Glutamatergic neuron (in vitro differentiated cells): ENCODE measurements around the gene ROCK2. TPM values are rescaled to one million over a fixed set of nuclear protein-coding genes. Genes with fewer than 3 reads are reported as not detected.

Experiments
- DNase-seq: peaks from one replicate; pipeline ENCODE4 v3.0.0; 2022
- H3K27ac Mint-ChIP-seq: one replicate; pipeline ENCODE4 v1.8.0; 2020; ENCODE audit warnings: mild to moderate bottlenecking, mixed read lengths, inconsistent platforms; ENCODE audit not compliant: unreplicated experiment
- H3K27me3 Mint-ChIP-seq: one replicate; pipeline ENCODE4 v1.8.0; 2020; ENCODE audit warnings: mild to moderate bottlenecking, moderate library complexity, mixed read lengths, inconsistent platforms; ENCODE audit not compliant: unreplicated experiment
- H3K36me3 Mint-ChIP-seq: one replicate; pipeline ENCODE4 v1.8.0; 2020; ENCODE audit warnings: mild to moderate bottlenecking, mixed read lengths, inconsistent platforms; ENCODE audit not compliant: unreplicated experiment
- H3K4me1 Mint-ChIP-seq: one replicate; pipeline ENCODE4 v1.8.0; 2020; ENCODE audit warnings: mild to moderate bottlenecking, low read depth, mixed read lengths, inconsistent platforms; ENCODE audit not compliant: unreplicated experiment
- H3K4me3 Mint-ChIP-seq: one replicate; pipeline ENCODE4 v1.8.0; 2020; ENCODE audit warnings: mild to moderate bottlenecking, mixed read lengths, inconsistent platforms; ENCODE audit not compliant: unreplicated experiment
- H3K9me3 Mint-ChIP-seq: one replicate; pipeline ENCODE4 v1.8.0; 2020; ENCODE audit warnings: mild to moderate bottlenecking, moderate library complexity, mixed read lengths, inconsistent platforms; ENCODE audit not compliant: unreplicated experiment
- CTCF ChIP-seq: fragments of 200-600 bp; sonication (generic); IDR thresholded peaks from one replicate; pipeline ENCODE4 v1.5.0; 2021; ENCODE audit not compliant: partially characterized antibody, unreplicated experiment
- total RNA-seq: library from RNA; stranded (reverse); fragmentation: NEBNext Ultra II Directional; extraction: Animal tissue kit (Norgen Biotek cat#: 25700); gene quantifications from one replicate; pipeline ENCODE4 v1.2.1, GENCODE V29; 2021; ENCODE audit not compliant: unreplicated experiment

The ROCK2 gene
- total RNA-seq, 1 donor from 2014 or later, result 34.6 TPM

GRCh38 chr2:11389551-11390398 lies 45.3 kb upstream of the ROCK2 start:
- Mint-ChIP-seq H3K9me3 (no peaks in the 10 kb centered on the region), H3K27me3 (no peaks in the 10 kb centered on the region), H3K4me1 (peaks cover 7% of the 10 kb centered on the region), H3K36me3 (no peaks in the 10 kb centered on the region), H3K4me3 (no peak overlapping the region), H3K27ac (no peak overlapping the region)
- no peak for TF ChIP-seq CTCF
- DNase-seq, result no peak

DNA sequence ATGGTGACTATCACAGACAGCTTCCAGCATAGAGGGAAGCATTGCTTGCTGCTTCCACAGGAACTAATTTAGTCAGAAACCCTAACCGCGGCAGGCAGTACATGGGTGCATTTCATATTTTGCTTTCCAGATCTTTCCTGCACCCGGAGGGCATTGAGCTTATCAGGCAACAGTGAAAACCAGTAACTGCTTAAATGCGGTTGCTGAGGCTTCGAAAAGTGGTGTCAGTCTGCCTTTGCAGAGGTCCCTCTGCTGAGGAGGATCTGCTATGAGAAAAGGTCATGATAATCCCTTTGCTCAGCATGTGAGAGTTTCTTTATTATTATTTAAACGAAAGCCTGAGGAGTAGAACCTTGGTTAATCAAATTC lies 44.6 kb upstream of the ROCK2 start:
- no peak for TF ChIP-seq CTCF
- H3K36me3 Mint-ChIP-seq, result no peaks in the 10 kb centered on the region
- no peak overlapping the region for H3K27ac Mint-ChIP-seq
- H3K4me1 Mint-ChIP-seq, result peaks cover 5% of the 10 kb centered on the region
- H3K27me3 Mint-ChIP-seq, result no peaks in the 10 kb centered on the region
- no peak for DNase-seq
- no peak overlapping the region for H3K4me3 Mint-ChIP-seq
- H3K9me3 Mint-ChIP-seq, result no peaks in the 10 kb centered on the region

DNA sequence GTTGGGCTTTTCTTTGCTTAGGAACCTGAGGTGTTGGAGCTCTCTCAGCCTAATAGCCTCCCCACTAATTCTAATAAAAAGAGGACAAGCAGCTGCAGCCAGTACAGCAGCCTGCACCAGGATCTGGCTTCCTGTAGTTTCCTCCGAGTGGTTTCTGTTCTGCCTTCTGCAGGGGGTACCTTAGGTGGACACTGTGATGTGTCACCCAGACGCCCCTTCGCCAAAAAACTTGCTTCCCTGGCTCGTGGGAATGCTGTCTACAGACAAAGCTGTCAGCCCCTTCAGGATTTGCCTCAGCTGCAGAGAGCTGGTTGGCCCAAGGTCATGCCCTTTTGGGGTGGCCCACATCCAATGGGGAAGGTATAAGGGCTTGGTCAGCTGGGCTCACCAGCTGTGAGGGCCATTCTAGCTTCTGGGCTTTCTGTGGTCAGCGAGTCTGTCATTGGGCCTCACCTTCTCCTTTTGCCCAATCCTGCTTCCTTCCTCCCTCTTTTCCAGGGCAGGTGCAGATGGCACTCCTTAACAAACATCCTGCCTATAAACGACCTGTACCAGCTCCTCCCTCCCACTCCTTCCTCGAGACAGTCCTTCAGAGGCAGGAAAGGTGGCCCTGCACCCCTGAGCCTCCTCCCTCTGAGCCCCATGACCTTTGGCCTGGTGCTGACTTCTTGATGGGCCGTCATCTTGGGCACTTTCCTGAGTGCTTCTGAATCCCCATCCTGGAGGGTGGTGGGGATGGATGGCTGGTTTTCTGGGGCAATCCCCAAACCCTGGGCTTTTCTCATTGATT lies 44.0 kb upstream of the ROCK2 start:
- DNase-seq, result no peak
- Mint-ChIP-seq H3K4me3 (no peak overlapping the region), H3K9me3 (no peaks in the 10 kb centered on the region), H3K36me3 (no peaks in the 10 kb centered on the region), H3K27me3 (no peaks in the 10 kb centered on the region), H3K4me1 (no peaks in the 10 kb centered on the region), H3K27ac (no peak overlapping the region)
- no peak for TF ChIP-seq CTCF

DNA sequence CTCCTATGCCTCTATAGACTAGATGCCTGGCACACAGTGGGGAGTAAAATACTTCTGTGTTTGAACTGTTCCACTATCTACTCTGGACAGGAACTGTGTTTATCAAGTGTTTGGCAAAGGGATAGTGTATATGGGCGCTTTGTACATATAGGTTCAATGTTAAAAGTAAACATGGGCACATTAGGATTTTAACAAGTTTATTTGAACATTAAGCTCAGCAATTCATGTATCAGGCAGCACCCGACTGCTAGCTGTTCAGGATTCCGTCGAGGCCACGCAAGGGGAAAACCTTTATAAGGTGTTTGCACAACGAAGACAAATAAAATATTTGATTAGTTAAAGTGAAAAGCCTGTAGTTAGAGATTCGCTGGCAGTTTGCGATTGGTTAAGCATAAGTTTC lies 43.4 kb upstream of the ROCK2 start:
- Mint-ChIP-seq H3K4me3 (no peak overlapping the region), H3K27me3 (no peaks in the 10 kb centered on the region), H3K4me1 (no peaks in the 10 kb centered on the region), H3K9me3 (no peaks in the 10 kb centered on the region), H3K27ac (no peak overlapping the region), H3K36me3 (no peaks in the 10 kb centered on the region)
- no peak for DNase-seq
- no peak for TF ChIP-seq CTCF

DNA sequence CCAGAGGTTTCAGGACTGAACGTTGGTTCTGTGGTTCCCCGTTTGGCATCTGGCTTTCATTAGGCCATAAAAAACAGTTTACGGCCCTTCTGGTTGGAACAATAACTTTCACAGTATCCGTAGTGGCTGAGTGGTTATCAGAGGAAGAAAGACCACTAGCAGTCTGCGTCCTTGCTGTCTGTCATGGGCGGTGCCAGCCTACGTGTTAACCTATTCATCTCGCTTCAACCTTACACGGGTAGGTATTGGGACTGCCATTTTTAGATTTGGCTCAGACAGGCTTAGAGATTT lies 42.6 kb upstream of the ROCK2 start:
- DNase-seq, result no peak
- Mint-ChIP-seq H3K9me3 (no peaks in the 10 kb centered on the region), H3K27ac (no peak overlapping the region), H3K36me3 (no peaks in the 10 kb centered on the region), H3K4me3 (no peak overlapping the region), H3K27me3 (no peaks in the 10 kb centered on the region), H3K4me1 (no peaks in the 10 kb centered on the region)
- no peak for TF ChIP-seq CTCF
